Activated CD4-positive, alpha-beta T cell treated with anti-CD3 and anti-CD28 coated beads, Interleukin-2, amount 50 U/mL, for 4 hours (primary cell): Measurements from ENCODE around the gene REEP6.
"Not testable (repeated sequence)": the region's sequence is repeated elsewhere in the genome, so short reads cannot be mapped to it uniquely, and the experiment has no call there.

Source experiments
- DNase-seq, 2 experiments: peaks; one replicate each; pipeline ENCODE4 v3.0.0-alpha.2; 2020

The REEP6 gene

GRCh38 chr19:1491849-1492170 lies 829 bp downstream of the REEP6 start:
- DNase-seq = no peak

- DNase-seq = no peak
Observed at GRCh38 chr19:1492474-1493006, 1.6 kb downstream of the REEP6 start.

- no peak for DNase-seq
Observed at GRCh38 chr19:1494115-1494815, 3.3 kb downstream of the REEP6 start.

GRCh38 chr19:1495051-1495798 lies 4.2 kb downstream of the REEP6 start:
- DNase-seq = no peak

- DNase-seq = no peak
Observed at GRCh38 chr19:1495799-1496713, 5.1 kb downstream of the REEP6 start.

GRCh38 chr19:1496714-1497577 lies 6.0 kb downstream of the REEP6 start:
- no peak for DNase-seq

- no peak for DNase-seq
Observed at GRCh38 chr19:1497578-1498235, 6.7 kb downstream of the REEP6 start.

GRCh38 chr19:1499231-1499630 lies 8.2 kb downstream of the REEP6 start:
- not testable (repeated sequence) for DNase-seq

GRCh38 chr19:1501200-1501595 lies 10.2 kb downstream of the REEP6 start:
- no peak for DNase-seq

- DNase-seq = no peak
Observed at GRCh38 chr19:1502433-1503088, 11.6 kb downstream of the REEP6 start.

- DNase-seq = peak; percentile 54 to 58
Observed at GRCh38 chr19:1503089-1503924, 12.3 kb downstream of the REEP6 start.

- DNase-seq = no peak
Observed at GRCh38 chr19:1503925-1504773, 13.2 kb downstream of the REEP6 start.

GRCh38 chr19:1505012-1505411 lies 14.0 kb downstream of the REEP6 start:
- DNase-seq = no peak

GRCh38 chr19:1505991-1506881 lies 15.3 kb downstream of the REEP6 start:
- DNase-seq = no peak

GRCh38 chr19:1507192-1507660 lies 16.2 kb downstream of the REEP6 start:
- no peak for DNase-seq

- peak; percentile 92 for DNase-seq
Observed at GRCh38 chr19:1507763-1508506, 17.0 kb downstream of the REEP6 start.

- no peak for DNase-seq
Observed at GRCh38 chr19:1508507-1508856, 17.5 kb downstream of the REEP6 start.
